ENCODE results near the gene TMEM242.

The TMEM242 gene

GRCh38 chr6:157288575-157288974, 34.7 kb downstream of the TMEM242 start:
- TF ChIP-seq CTCF (IDR thresholded peaks at IDR 0.05): no peak
- TF ChIP-seq ZFX (IDR thresholded peaks at IDR 0.05; ENCODE audit: borderline replicate concordance): no peak
- H3K27ac ChIP-seq: no peak overlapping the region

- no peak overlapping the region for H3K27ac ChIP-seq
- TF ChIP-seq CTCF (IDR thresholded peaks at IDR 0.05): no peak
- TF ChIP-seq ZFX (IDR thresholded peaks at IDR 0.05; ENCODE audit: borderline replicate concordance): no peak
Observed at GRCh38 chr6:157287923-157288322, 35.4 kb downstream of the TMEM242 start.

- no peak for TF ChIP-seq CTCF (IDR thresholded peaks at IDR 0.05)
- no peak for TF ChIP-seq ZFX (IDR thresholded peaks at IDR 0.05; ENCODE audit: borderline replicate concordance)
- H3K27ac ChIP-seq: no peak overlapping the region
Observed at GRCh38 chr6:157287247-157287850, 36.0 kb downstream of the TMEM242 start.

- no peak overlapping the region for H3K27ac ChIP-seq
- TF ChIP-seq ZFX (IDR thresholded peaks at IDR 0.05; ENCODE audit: borderline replicate concordance): no peak
- TF ChIP-seq CTCF (IDR thresholded peaks at IDR 0.05): no peak
Observed at GRCh38 chr6:157285422-157285779, 37.9 kb downstream of the TMEM242 start.

GRCh38 chr6:157284738-157285421, 38.4 kb downstream of the TMEM242 start:
- TF ChIP-seq ZFX (IDR thresholded peaks at IDR 0.05; ENCODE audit: borderline replicate concordance) (no peak), CTCF (IDR thresholded peaks at IDR 0.05) (no peak)
- H3K27ac ChIP-seq: no peak overlapping the region

GRCh38 chr6:157283900-157284737, 39.2 kb downstream of the TMEM242 start:
- TF ChIP-seq CTCF (IDR thresholded peaks at IDR 0.05): no peak
- no peak for TF ChIP-seq ZFX (IDR thresholded peaks at IDR 0.05; ENCODE audit: borderline replicate concordance)
- no peak overlapping the region for H3K27ac ChIP-seq
